OCI-LY7 (cell line): Measurements from ENCODE around the gene MTCL1. TPM values are rescaled to one million over a fixed set of nuclear protein-coding genes. Genes with fewer than 3 reads are reported as not detected.

Experiments
- BruUV-seq: library from RNA; stranded (reverse); fragments of 400-500 nt; replicated peaks from 2 replicates; lab custom pipeline; 2021; lab: Mats Ljungman, UMichigan
- CTCF ChIA-PET: fragments of 300-600 bp; sonication (Branson Sonifier 250); formaldehyde crosslinking; loops from one replicate; lab custom pipeline; 2022; ENCODE audit warnings: antibody characterized with exemption; ENCODE audit not compliant: unreplicated experiment; lab: Charles Lee
- POLR2A ChIA-PET: fragments of 300-600 bp; sonication (Branson Sonifier 250); formaldehyde crosslinking; loops from one replicate; lab custom pipeline; 2022; ENCODE audit warnings: antibody characterized with exemption; lab: Charles Lee
- DNase-seq: peaks from one replicate; pipeline ENCODE4 v3.0.0-alpha.2; 2015; ENCODE audit warnings: low spot score
- H2AFZ ChIP-seq: fragments of 200-600 bp; sonication (generic), shearing (Covaris generic); 2 replicates; pipeline ENCODE4 v1.6.1; 2014; ENCODE audit warnings: mild to moderate bottlenecking, antibody characterized with exemption, low read length, moderate library complexity
- H3K27ac ChIP-seq: fragments of 200-600 bp; sonication (generic); 2 replicates; pipeline ENCODE4 v1.5.1; 2014; ENCODE audit warnings: mixed run types, low read depth, mild to moderate bottlenecking, moderate library complexity, low read length, inconsistent platforms; ENCODE audit not compliant: poor library complexity, severe bottlenecking
- H3K36me3 ChIP-seq: fragments of 200-600 bp; sonication (generic); 2 replicates; pipeline ENCODE4 v1.6.1; 2014; ENCODE audit warnings: mild to moderate bottlenecking, antibody characterized with exemption, low read length, moderate library complexity, mixed read lengths; ENCODE audit not compliant: insufficient read depth
- H3K4me1 ChIP-seq: fragments of 200-600 bp; sonication (generic); 2 replicates; pipeline ENCODE4 v1.5.1; 2014; ENCODE audit warnings: mild to moderate bottlenecking, low read length; ENCODE audit not compliant: insufficient read depth, poor library complexity, severe bottlenecking
- H3K4me2 ChIP-seq: fragments of 200-600 bp; sonication (generic); 2 replicates; pipeline ENCODE4 v1.6.1; 2014; ENCODE audit warnings: mild to moderate bottlenecking, low read length
- H3K4me3 ChIP-seq: fragments of 200-600 bp; sonication (generic); 2 replicates; pipeline ENCODE4 v1.5.1; 2014; ENCODE audit warnings: mild to moderate bottlenecking, low read depth, low read length; ENCODE audit not compliant: poor library complexity, severe bottlenecking
- H3K79me2 ChIP-seq: fragments of 200-600 bp; sonication (generic); 2 replicates; pipeline ENCODE4 v1.6.1; 2016; ENCODE audit warnings: low read depth, mild to moderate bottlenecking, low read length, moderate library complexity, mixed read lengths; ENCODE audit not compliant: insufficient read depth
- H3K9me2 ChIP-seq: fragments of 200-600 bp; sonication (generic); 2 replicates; pipeline ENCODE4 v1.6.1; 2016; ENCODE audit warnings: mild to moderate bottlenecking, low read length, mixed read lengths; ENCODE audit not compliant: insufficient read depth
- H3K9me3 ChIP-seq: fragments of 200-600 bp; sonication (generic); 2 replicates; pipeline ENCODE4 v1.6.1; 2014; ENCODE audit warnings: mild to moderate bottlenecking, mixed run types, low read length, mixed read lengths
- H4K20me1 ChIP-seq: fragments of 200-600 bp; sonication (generic); 2 replicates; pipeline ENCODE4 v1.6.1; 2014; ENCODE audit warnings: mild to moderate bottlenecking, antibody characterized with exemption, low read length, moderate library complexity, mixed read lengths; ENCODE audit not compliant: insufficient read depth
- EZH2phosphoT487 ChIP-seq: fragments of 200-600 bp; sonication (generic); IDR thresholded peaks from 2 replicates; pipeline ENCODE4 v1.6.1; 2018; ENCODE audit warnings: low read depth, borderline replicate concordance, mild to moderate bottlenecking, mixed run types, antibody characterized with exemption, low read length, moderate library complexity, mixed read lengths
- intact Hi-C: fragments of 100-400 bp; cut with micrococcal nuclease; formaldehyde crosslinking; loops from one replicate; pipeline ENCODE4 v1.10.0; 2022; ENCODE audit not compliant: unreplicated experiment
- total RNA-seq, 2 experiments: library from RNA; depleted of rRNA in 1 of 2; stranded (reverse); fragments of >200 nt in 1 of 2; shearing (Covaris generic) in 1 of 2; gene quantifications; 2 replicates each; pipeline ENCODE4 v1.2.3, GENCODE V29; 2014 to 2022
- TF ChIP-seq, protein P1 (sequence below): fragments of 200-600 bp; sonication (generic); conservative IDR thresholded peaks from 2 replicates; pipeline ENCODE4 v1.5.1; 2014; ENCODE audit warnings: mild to moderate bottlenecking, antibody characterized with exemption, low read length, moderate library complexity, mixed read lengths

Gene MTCL1
- total RNA-seq, 2 experiments from 2014 or later, result 96.8 to 159 TPM

DNA sequence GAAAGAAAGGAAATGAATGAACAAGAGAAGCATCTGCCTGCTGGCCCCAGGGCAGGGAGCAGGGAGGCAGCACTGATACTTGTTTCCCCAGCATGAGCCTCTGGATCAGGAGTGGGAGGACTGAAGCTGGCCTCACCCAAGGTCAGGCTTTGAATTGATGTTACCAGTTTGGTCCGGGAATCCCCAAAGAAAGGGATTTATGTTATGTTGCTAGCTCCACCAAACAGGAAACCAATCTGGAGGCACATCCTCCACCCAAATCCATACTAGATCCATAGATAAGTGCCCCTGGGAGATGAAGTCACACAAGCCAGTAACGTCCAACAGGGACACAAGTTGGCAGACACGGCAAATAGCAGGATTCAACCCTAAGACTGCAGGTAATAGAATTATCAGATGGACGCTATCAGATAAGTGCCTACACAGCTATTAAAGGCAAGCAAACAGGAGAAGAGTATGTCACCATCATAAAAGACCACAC is 85.9 kb downstream of the MTCL1 start:
- intact Hi-C loops, result no loop called here
- DNase-seq, result no peak
- Histone ChIP-seq H4K20me1 (no peaks in the 10 kb centered on the region), H2AFZ (no peak overlapping the region), H3K9me3 (no peaks in the 10 kb centered on the region), H3K27ac (no peak overlapping the region), H3K4me1 (no peaks in the 10 kb centered on the region), H3K36me3 (peaks cover 69% of the 10 kb centered on the region), H3K9me2 (no peaks in the 10 kb centered on the region), H3K4me2 (no peak overlapping the region), H3K79me2 (no peaks in the 10 kb centered on the region), H3K4me3 (no peak overlapping the region)
- no TSS peak for BruUV-seq
- CTCF ChIA-PET, result no interaction called here
- no peak for TF ChIP-seq EZH2phosphoT487
- TF ChIP-seq, protein P1, sequence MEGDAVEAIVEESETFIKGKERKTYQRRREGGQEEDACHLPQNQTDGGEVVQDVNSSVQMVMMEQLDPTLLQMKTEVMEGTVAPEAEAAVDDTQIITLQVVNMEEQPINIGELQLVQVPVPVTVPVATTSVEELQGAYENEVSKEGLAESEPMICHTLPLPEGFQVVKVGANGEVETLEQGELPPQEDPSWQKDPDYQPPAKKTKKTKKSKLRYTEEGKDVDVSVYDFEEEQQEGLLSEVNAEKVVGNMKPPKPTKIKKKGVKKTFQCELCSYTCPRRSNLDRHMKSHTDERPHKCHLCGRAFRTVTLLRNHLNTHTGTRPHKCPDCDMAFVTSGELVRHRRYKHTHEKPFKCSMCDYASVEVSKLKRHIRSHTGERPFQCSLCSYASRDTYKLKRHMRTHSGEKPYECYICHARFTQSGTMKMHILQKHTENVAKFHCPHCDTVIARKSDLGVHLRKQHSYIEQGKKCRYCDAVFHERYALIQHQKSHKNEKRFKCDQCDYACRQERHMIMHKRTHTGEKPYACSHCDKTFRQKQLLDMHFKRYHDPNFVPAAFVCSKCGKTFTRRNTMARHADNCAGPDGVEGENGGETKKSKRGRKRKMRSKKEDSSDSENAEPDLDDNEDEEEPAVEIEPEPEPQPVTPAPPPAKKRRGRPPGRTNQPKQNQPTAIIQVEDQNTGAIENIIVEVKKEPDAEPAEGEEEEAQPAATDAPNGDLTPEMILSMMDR, result no peak
- POLR2A ChIA-PET, result interaction anchor here (2.1 kb wide), 1 partner anchor 9 kb away, joined by 4 read pairs; no protein-coding TSS in a partner anchor

DNA sequence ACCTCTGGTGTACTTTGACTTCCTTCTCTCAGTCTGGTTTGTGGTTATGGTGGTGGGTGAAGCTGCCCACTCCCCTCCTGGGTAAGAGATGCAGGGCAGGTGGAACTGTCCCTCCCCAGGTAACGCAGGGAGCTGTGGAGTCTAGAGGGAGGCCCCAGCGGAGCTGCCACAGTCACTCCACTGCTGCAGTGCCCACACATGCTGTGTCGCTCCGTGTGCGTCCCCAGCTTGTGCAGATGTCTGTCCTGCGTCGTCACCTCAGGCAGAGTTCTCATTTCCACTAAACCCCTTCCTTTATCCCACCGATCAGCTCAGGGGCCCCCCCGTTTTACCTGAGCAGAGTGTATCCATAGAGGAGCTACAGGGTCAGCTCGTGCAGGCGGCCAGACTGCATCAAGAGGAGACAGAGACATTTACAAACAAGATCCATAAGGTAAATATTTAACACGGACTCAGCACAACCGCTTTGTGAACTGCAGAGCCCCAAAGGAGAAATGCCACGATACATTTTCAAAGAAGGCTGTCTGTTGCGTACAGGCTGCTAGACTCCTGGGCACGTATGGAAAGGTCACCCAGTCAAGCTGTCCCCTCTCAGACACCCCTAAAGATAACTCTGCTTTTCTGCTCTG is 87.4 kb downstream of the MTCL1 start:
- no peak overlapping the region for H3K4me3 ChIP-seq

More for the DNA sequence above, 87.4 kb downstream of the MTCL1 start:
- Histone ChIP-seq H3K4me1 (no peaks in the 10 kb centered on the region), H3K4me2 (no peak overlapping the region), H2AFZ (no peak overlapping the region), H4K20me1 (no peaks in the 10 kb centered on the region), H3K9me3 (no peaks in the 10 kb centered on the region), H3K36me3 (peaks cover 69% of the 10 kb centered on the region), H3K27ac (no peak overlapping the region), H3K79me2 (no peaks in the 10 kb centered on the region), H3K9me2 (no peaks in the 10 kb centered on the region)
- ChIA-PET POLR2A (interaction anchor here (0.9 kb wide), 1 partner anchor 15 kb away, joined by 5 read pairs; no protein-coding TSS in a partner anchor), CTCF (no interaction called here)
- DNase-seq, result no peak
- BruUV-seq, result no TSS peak
- intact Hi-C loops, result no loop called here
- no peak for TF ChIP-seq EZH2phosphoT487
- TF ChIP-seq, protein P1, result no peak
